ENCODE measurements around the gene PAFAH2. TPM values are rescaled to one million over a fixed set of nuclear protein-coding genes. Genes with fewer than 3 reads are reported as not detected.

The PAFAH2 gene
- total RNA-seq, 1 experiment from 2014 or later, result 12.4 TPM

- Histone ChIP-seq H3K4ac (ENCODE audit: low read depth, low read length) (no peak overlapping the region), H3K18ac (ENCODE audit: insufficient read length, low read depth, low read length) (no peak overlapping the region), H3K79me1 (ENCODE audit: insufficient read depth, low read depth, low read length, poor library complexity, severe bottlenecking) (no peaks in the 10 kb centered on the region), H3K27me3 (ENCODE audit: insufficient read depth, low read length) (peaks cover 44% of the 10 kb centered on the region), H3K56ac (ENCODE audit: insufficient read length, low read depth, low read length) (no peak overlapping the region), H4K20me1 (ENCODE audit: control insufficient read depth, insufficient read depth, insufficient read length) (peaks cover 4% of the 10 kb centered on the region), H2BK15ac (ENCODE audit: low read depth, low read length) (no peak overlapping the region), H3K4me2 (ENCODE audit: insufficient read depth, insufficient read length, low read length) (no peak overlapping the region), H4K91ac (ENCODE audit: insufficient read length, low read depth, low read length) (no peak overlapping the region), H2BK120ac (ENCODE audit: low read depth, low read length, poor library complexity, severe bottlenecking) (no peak overlapping the region), H3K23me2 (ENCODE audit: insufficient read length, low read depth, low read length, poor library complexity, severe bottlenecking) (peaks cover 10% of the 10 kb centered on the region), H2BK20ac (ENCODE audit: low read depth, low read length, poor library complexity, severe bottlenecking) (no peak overlapping the region), H3K79me2 (ENCODE audit: insufficient read depth, low read length) (no peaks in the 10 kb centered on the region), H3K9me3 (ENCODE audit: control insufficient read depth, low read depth, low read length) (no peaks in the 10 kb centered on the region), H2AFZ (ENCODE audit: low read length) (no peak overlapping the region), H2BK12ac (ENCODE audit: insufficient read length, low read depth, low read length) (no peak overlapping the region), H3T11ph (ENCODE audit: low read length) (no peak overlapping the region), H3K27ac (ENCODE audit: insufficient read length, low read depth, low read length) (no peak overlapping the region), H4K5ac (ENCODE audit: insufficient read length, low read depth, low read length) (no peak overlapping the region), H2BK5ac (ENCODE audit: insufficient read length, low read length) (no peak overlapping the region), H3K9ac (ENCODE audit: extremely low read depth, insufficient read length, low read length) (no peak overlapping the region), H3K14ac (ENCODE audit: insufficient read depth, low read length) (no peak overlapping the region), H2AK5ac (ENCODE audit: insufficient read length, low read length) (no peak overlapping the region), H4K8ac (replicated peaks; ENCODE audit: insufficient read length, low read depth, low read length) (no peak overlapping the region), H3K23ac (ENCODE audit: insufficient read length, low read depth, low read length) (no peak overlapping the region), H3K4me1 (ENCODE audit: insufficient read depth, low read length) (no peaks in the 10 kb centered on the region)
- no peak for TF ChIP-seq CTCF (conservative IDR thresholded peaks at IDR 0.05)
- Mint-ChIP-seq H3K4me3 (no peak overlapping the region), H3K27ac (no peak overlapping the region; a peak in 1 of 7 replicates), H3K36me3 (ENCODE audit: insufficient read depth in 1 of 3, low read depth in 3 of 3) (no peaks in the 10 kb centered on the region), H3K27me3 (ENCODE audit: low read depth) (peaks cover 96% of the 10 kb centered on the region), H3K9me3 (no peaks in the 10 kb centered on the region; a peak in 1 of 5 replicates), H3K4me1 (peaks cover 5 to 9% of the 10 kb centered on the region in 2 experiments; a peak in 3 of 4 replicates)
- DNase-seq, result no peak
- no CpG with 5 or more reads among the region's 2 CpGs for WGBS (ENCODE audit: extremely low coverage, insufficient read length, low lambda C conversion rate)
Measured at GRCh38 chr1:26043765-26044164, 45.9 kb upstream of the PAFAH2 start.

Data from H9 (cell line).